AG04449 (cell line): ENCODE results near the gene SIGLEC8.
"Not testable (repeated sequence)": the region's sequence is repeated elsewhere in the genome, so short reads cannot be mapped to it uniquely, and the experiment has no call there.

Experiments
- CTCF ChIA-PET: fragments of 350-600 bp; formaldehyde crosslinking; extraction: SDS; loops from one replicate; lab custom pipeline; 2021; ENCODE audit warnings: antibody characterized with exemption; lab: Yijun Ruan, JAX
- POLR2A ChIA-PET: fragments of 400-600, 350-600 bp; formaldehyde crosslinking; extraction: SDS; loops from one replicate; lab custom pipeline; 2020; ENCODE audit warnings: antibody characterized with exemption, inconsistent platforms; lab: Yijun Ruan, JAX
- DNase-seq: peaks from one replicate; pipeline ENCODE4 v3.0.0-alpha.2; 2010; ENCODE audit warnings: low read depth, low spot score
- H3K4me3 ChIP-seq: 2 replicates; pipeline ENCODE4 v1.5.1; 2011; ENCODE audit warnings: low read depth, mild to moderate bottlenecking, control low read depth, low read length
- TF ChIP-seq, protein P1 (sequence below): IDR thresholded peaks from one replicate; pipeline ENCODE4 v1.5.1; 2011; ENCODE audit warnings: mild to moderate bottlenecking, moderate library complexity, low read length, control low read depth, inconsistent platforms; ENCODE audit not compliant: insufficient read depth; ENCODE audit errors: missing control alignments

Gene SIGLEC8

DNA sequence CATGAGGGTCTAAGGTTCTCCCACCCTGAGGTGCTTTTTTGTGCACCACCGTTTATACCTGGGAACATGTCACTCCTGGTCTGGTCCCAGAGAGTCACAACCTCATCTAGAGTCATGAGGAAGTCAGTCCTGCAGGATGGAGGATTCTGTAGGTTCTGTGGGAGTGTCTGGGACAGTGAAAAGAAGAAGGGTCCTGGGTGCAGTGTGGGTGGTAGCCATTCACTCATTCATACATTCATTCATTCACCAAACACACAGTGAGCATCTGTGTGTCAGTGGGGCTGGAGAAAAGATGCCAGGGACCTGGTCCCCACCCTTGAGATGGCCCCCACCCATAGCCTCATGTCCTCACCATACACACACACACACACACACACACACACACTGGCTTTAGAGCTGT, 11.4 kb upstream of the SIGLEC8 start:
- TF ChIP-seq, protein P1, sequence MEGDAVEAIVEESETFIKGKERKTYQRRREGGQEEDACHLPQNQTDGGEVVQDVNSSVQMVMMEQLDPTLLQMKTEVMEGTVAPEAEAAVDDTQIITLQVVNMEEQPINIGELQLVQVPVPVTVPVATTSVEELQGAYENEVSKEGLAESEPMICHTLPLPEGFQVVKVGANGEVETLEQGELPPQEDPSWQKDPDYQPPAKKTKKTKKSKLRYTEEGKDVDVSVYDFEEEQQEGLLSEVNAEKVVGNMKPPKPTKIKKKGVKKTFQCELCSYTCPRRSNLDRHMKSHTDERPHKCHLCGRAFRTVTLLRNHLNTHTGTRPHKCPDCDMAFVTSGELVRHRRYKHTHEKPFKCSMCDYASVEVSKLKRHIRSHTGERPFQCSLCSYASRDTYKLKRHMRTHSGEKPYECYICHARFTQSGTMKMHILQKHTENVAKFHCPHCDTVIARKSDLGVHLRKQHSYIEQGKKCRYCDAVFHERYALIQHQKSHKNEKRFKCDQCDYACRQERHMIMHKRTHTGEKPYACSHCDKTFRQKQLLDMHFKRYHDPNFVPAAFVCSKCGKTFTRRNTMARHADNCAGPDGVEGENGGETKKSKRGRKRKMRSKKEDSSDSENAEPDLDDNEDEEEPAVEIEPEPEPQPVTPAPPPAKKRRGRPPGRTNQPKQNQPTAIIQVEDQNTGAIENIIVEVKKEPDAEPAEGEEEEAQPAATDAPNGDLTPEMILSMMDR = no peak
- ChIA-PET POLR2A (no interaction called here), CTCF (interaction anchor here (10.5 kb wide), 1 partner anchor 188 kb away, joined by 184 read pairs; no protein-coding TSS in a partner anchor)
- H3K4me3 ChIP-seq = no peak overlapping the region
- DNase-seq = no peak

DNA sequence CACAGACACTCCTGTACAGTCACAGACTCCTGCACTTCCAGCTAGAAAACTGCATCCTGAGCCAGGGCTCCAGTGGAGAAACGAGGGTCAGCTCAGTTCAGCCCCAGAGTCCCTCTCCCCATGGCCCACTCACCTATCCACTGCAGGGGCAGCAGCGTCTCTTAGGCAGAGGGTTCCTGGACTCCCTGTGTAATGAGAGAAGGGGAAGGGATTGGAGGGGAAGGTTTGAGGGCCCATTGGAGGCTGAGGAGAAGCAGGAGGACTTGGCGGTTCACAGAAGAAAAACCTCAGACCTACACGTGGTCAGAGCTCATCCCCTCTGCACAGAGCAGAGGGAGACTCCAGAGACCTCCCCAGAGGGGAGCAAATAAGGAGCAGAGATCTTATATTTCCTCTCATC, 10.9 kb upstream of the SIGLEC8 start:
- no peak for DNase-seq
- TF ChIP-seq, protein P1 = no peak
- ChIA-PET CTCF (interaction anchor here (10.5 kb wide), 1 partner anchor 189 kb away, joined by 184 read pairs; no protein-coding TSS in a partner anchor), POLR2A (no interaction called here)
- no peak overlapping the region for H3K4me3 ChIP-seq

DNA sequence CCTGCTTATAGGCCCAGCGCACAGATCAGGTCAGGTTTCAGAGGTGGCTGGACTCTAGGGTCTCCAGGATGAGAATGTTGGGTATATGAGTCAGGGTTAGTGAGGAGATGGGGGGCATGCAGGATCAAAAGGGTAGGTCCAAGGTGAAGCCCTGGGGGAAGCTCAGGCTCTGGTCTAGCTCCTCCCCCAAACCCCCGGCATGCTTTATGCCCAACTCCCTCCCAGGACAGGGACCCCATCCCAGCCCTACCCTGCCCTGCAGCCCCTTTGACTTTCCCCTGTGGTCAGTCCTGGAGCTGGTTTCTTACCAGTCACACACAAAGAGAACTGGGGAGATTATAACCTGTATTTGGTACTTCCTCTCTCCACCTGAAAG, 10.3 kb upstream of the SIGLEC8 start:
- TF ChIP-seq, protein P1 = no peak
- DNase-seq = no peak
- POLR2A ChIA-PET = no interaction called here
- H3K4me3 ChIP-seq = no peak overlapping the region
- CTCF ChIA-PET = interaction anchor here (0.6 to 10.5 kb wide), 3 partner anchors 32 to 190 kb away, joined by 3 to 184 read pairs (median 7); no protein-coding TSS in a partner anchor

DNA sequence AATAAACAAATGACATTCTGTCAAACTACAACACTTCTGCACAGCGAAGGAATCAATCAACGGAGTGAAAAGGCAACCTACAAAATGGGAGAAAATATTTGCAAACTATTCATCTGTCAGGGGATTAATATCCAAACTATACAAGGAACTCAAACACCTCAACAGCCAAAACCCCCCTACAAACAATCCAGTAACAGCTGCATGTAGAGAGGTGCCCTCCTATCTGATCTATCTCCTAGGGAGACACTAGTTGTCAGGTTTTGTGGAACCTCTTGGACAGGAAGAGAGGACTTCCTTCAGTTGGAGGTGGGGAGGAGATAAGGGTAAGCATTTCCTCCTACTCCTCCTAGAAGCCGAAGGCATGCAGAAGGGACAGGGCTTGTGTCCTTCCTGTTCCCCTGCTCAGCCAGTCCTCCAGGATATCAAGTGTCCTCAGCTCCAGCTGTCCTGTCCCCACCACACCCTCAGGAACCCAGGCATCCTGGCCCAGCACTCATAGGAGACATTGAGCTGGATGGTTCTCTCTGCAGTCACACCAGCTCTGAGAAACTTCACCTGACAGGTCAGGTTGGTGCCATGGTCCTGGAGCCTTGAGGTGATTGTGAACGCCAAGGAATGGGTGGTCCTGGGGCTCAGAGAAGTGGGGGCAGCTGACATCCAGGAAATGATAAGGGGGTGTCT, 9.8 kb upstream of the SIGLEC8 start:
- ChIA-PET CTCF (interaction anchor here (0.6 to 2.2 kb wide), 4 partner anchors 32 to 193 kb away, joined by 3 to 7 read pairs (median 3); no protein-coding TSS in a partner anchor), POLR2A (no interaction called here)
- TF ChIP-seq, protein P1 = no peak

DNA sequence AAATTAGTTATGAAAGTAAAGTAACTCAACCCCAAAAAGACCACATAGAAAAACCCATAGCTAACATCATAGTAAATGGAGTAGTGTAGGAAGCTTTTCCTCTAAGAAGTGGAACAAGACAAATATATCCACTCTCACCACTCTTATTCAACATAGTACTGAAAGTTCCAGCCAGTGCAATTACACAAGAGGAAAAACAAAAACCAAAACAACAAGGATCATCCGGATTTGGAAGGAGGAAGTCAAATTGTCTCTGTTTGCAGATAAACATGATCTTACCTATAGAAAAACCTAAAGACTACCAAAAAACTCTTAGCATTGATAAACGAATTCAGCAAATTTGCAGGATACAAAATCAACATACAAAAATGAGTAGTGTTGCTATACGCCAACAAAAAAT, 8.5 kb upstream of the SIGLEC8 start:
- ChIA-PET CTCF (interaction anchor here (2.2 kb wide), 1 partner anchor 48 kb away, joined by 7 read pairs; no protein-coding TSS in a partner anchor), POLR2A (no interaction called here)
- H3K4me3 ChIP-seq = no peak overlapping the region
- TF ChIP-seq, protein P1 = no peak
- DNase-seq = no peak

More for the DNA sequence above, 9.8 kb upstream of the SIGLEC8 start:
- DNase-seq = no peak
- H3K4me3 ChIP-seq = no peak overlapping the region

DNA sequence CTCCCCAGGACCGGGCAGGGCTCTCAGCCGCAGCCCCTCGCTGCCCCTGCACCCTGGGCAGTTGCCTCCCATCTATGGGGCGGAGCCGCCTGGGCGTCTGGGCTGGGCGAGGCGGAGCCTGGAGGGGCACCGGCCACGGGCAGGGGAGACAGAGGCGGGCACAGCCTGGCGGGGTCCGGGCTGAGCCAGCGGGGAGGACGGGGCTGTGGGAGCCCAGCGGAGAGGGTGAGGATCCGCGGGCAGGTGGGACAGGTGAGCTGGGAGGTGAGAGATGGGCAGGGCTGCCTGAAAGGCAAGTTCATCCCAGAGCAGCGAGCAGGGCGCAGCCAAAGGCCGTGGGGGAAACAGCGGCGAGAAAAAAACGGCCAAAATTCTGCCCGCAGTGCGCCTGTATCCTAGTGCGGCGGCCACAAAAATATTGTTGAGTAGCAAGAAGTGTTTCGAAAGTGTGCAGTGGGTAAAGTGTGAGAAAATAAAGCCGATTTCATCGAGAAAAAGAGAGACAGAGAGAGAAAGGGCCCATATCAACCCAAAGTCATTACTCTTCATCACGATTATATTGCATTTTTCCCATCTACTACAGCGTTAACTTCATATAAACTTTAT, 5.8 kb upstream of the SIGLEC8 start:
- POLR2A ChIA-PET, CTCF ChIA-PET: not testable (repeated sequence)

More for the DNA sequence above, 5.8 kb upstream of the SIGLEC8 start:
- H3K4me3 ChIP-seq, DNase-seq: not testable (repeated sequence)
